DMS79 treated with DMSO at 0.1 percent for 48 hours (cell line): ENCODE measurements around the gene UGT1A7.

Experiments used
- DNase-seq: peaks from one replicate; lab custom pipeline; 2025; lab: John Stamatoyannopoulos, UW

The UGT1A7 gene

GRCh38 chr2:233761040-233761769, 79.5 kb downstream of the UGT1A7 start:
- DNase-seq = no peak

DNA sequence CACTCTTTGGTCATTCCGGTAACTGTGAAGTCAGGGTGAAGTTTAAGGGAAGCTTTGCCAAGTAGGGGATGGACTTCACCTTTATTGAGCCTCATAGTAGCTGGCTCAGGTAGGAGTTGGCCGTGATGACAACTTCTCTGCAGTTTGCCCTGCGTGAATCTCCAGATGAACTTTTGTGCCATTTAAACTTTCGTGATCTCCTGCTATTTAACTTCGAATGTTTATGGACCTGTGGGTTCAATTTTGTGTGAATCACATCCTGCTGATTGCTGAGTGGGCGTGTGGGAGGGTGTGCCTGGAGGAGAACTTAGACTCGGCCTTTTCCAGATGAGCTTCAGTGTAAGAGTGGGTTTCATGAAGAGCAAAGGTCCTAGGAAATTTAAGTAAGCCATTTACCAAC, 82.6 kb downstream of the UGT1A7 start:
- no peak for DNase-seq

DNA sequence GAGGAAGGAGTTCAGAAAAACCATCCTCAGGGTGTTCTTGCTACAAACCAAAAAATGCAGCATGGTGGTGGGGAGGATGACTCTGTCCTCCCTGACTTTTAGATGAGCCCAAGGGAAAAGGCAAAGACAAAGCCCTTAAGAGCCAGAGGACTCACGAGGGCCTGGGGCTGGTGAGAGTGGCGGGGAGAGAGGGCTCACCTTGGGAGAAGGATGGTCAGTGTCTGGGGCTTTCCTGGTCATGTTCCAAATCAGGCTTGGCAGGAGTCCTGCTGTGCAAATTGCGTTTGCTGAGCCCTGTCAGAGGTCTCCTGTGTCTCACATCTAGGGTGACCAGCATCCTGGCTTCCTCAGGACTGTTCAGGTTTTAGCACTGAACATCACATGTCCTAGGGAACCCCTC, 83.1 kb downstream of the UGT1A7 start:
- DNase-seq = no peak

- DNase-seq = no peak
Measured at GRCh38 chr2:233766416-233766815, 84.7 kb downstream of the UGT1A7 start.

DNA sequence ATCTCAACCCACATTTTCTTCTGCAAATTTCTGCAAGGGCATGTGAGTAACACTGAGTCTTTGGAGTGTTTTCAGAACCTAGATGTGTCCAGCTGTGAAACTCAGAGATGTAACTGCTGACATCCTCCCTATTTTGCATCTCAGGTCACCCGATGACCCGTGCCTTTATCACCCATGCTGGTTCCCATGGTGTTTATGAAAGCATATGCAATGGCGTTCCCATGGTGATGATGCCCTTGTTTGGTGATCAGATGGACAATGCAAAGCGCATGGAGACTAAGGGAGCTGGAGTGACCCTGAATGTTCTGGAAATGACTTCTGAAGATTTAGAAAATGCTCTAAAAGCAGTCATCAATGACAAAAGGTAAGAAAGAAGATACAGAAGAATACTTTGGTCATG, 86.4 kb downstream of the UGT1A7 start:
- no peak for DNase-seq

DNA sequence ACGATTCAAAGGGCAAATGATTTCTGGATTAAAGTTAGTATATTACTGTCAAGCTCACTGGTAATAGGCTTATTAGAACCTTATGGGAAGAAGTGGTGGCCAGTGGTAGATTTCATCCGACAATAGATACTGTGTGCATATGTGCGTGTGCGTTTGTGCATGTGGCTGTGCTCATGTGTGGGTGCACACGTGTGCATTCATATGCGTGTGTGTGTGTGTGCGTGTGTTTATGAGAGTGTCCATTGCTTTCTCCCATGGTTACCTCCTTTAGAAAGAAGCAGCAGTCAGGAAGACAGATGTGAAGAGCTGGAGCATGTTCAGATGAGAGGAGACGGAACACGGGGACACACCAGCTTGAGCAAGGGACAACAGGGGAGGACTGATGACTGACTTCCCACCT, 87.6 kb downstream of the UGT1A7 start:
- DNase-seq = no peak

DNA sequence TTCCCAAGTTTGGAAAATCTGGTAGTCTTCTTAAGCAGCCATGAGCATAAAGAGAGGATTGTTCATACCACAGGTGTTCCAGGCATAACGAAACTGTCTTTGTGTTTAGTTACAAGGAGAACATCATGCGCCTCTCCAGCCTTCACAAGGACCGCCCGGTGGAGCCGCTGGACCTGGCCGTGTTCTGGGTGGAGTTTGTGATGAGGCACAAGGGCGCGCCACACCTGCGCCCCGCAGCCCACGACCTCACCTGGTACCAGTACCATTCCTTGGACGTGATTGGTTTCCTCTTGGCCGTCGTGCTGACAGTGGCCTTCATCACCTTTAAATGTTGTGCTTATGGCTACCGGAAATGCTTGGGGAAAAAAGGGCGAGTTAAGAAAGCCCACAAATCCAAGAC, 90.5 kb downstream of the UGT1A7 start:
- DNase-seq = no peak

- DNase-seq = no peak
Measured at GRCh38 chr2:233772583-233772982, 90.9 kb downstream of the UGT1A7 start.

- DNase-seq = no peak
Measured at GRCh38 chr2:233773854-233774253, 92.2 kb downstream of the UGT1A7 start.

DNA sequence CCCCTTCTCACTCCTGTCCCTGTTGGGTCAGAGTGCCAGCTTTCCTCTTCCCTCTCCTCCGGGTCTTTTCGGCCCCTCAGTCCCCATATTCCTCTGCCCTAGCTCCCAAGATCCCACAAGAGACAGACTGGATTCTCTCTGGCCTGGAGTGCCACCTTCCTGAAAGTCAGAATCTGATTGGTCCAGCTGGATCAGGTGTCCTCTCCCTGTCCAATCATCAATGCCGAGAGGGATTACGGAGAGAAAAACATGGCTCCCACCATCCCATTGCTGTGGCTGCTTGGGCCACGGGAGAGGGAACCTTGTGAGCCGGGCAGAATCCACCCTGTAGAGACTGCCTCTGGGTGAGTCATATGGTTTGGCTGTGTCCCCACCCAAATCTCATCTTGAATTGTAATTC, 93.7 kb downstream of the UGT1A7 start:
- no peak for DNase-seq

DNA sequence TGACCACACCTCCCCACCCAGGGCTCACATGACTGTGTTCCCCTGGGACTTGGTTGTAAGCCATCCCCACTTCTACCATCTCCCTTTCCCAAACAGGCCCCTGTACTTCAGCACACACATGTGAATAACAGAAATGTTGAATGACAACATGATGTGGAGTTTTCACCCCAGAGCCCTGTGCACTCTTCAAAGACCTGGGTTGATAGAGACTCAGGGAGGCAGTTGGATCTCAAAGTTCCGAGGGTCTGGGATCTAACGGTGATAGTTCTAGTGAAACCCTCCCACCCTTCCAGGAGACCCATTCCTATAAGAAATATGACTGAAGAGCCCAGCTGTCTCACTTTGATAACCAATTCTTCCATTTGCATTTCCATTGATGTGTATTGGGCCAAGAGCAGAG, 96.3 kb downstream of the UGT1A7 start, which contains the start of gene MROH2A:
Gene MROH2A, plus strand, starts transcription at position 301 of the 400 bp plus-strand sequence. CDS start 1,029 bp downstream, outside the sequence.
- DNase-seq = no peak

GRCh38 chr2:233779722-233780121, 98.0 kb downstream of the UGT1A7 start:
- DNase-seq = no peak

DNA sequence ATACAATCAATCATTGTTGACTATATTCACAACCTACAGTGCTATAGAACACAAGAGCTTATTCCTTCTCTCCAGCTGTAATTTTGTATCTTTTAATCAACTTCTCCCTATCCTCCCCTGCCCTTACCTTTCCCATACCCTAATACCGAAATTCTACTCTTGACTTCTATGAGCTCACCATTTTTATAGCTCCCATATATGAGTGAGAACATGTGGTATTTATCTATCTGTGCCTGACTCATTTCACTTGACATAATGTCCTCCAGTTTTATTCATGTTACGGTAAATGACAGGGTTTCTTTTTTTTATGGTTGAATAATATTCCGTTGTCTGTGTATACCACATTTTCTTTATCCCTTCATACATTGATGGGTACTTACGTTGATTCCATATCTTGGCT, 99.1 kb downstream of the UGT1A7 start:
- no peak for DNase-seq

- no peak for DNase-seq
Measured at GRCh38 chr2:233789554-233789953, 107.9 kb downstream of the UGT1A7 start.

GRCh38 chr2:233791151-233791882, 109.6 kb downstream of the UGT1A7 start:
- no peak for DNase-seq

GRCh38 chr2:233791883-233792329, 110.2 kb downstream of the UGT1A7 start:
- no peak for DNase-seq

- DNase-seq = no peak
Measured at GRCh38 chr2:233792720-233793119, 111.0 kb downstream of the UGT1A7 start.

GRCh38 chr2:233793465-233794127, 111.9 kb downstream of the UGT1A7 start:
- DNase-seq = peak; percentile 78

DNA sequence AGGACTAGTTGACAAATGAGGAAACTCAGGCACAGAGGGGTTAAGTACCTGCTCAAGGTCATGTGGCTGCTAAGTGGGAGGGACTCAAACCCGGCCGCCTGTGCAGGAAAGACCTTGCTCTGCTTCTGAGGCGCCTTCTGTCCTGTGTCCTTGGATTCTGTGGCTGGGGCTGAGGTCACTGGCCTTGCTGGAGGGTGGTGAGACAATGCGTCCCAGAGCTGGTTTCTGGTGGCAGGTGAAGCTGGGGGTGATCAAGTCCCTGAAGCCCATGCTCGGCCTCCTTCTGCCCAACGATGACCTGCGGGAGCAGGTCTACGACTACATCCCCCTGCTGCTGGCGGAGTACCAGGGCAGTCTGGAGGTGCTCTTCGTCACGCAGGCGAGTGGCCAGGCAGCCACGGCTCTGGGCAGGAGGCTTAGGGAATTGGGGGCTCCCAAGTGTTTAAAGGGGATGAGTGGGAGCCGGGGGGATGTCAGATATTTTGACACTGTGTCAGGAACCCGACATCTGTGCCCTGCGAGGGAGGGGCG, 112.5 kb downstream of the UGT1A7 start:
- DNase-seq = no peak

DNA sequence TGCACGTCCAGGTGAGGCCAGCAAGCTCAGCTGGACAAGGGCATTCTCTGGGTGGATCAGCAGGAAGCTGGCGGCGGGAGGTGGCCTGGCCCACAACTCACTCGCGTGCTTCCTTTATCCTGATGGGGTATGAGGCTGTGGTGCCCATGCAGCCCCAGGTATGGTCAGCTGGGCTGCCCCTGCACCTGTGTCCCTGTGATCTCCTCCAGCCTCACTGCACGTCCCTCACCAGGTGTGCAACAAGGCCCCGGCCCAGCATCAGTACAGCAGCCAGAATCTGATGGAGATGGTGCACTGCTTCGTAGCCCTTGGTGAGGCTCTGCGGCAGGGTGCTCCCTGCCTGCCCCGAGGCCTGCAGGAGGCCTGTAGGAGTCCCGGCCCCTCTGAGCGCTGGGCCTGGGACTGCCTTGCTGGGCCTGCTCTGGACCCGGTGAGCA, 114.1 kb downstream of the UGT1A7 start:
- no peak for DNase-seq

DNA sequence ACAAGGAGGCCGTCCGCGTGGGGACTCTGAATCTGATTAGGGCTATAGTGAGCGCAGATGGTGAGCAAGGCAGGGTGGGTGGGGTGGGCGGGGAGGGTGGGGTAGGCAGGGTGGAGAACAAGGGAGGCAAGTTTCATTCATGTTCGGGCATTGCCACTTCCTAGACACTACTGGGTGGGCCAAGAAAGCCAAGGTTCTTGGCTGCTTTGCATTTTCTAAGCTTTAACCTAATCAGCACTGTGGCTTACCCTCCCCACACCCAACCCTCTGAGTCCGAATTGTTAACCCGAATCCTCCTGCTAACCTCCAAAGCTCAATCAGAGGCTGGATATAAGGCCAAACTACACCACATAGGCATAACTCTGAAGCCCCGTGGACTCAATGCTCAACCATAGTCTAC, 114.6 kb downstream of the UGT1A7 start:
- no peak for DNase-seq

GRCh38 chr2:233798335-233799086, 116.8 kb downstream of the UGT1A7 start:
- no peak for DNase-seq
